ENCODE results near the gene ARMH1. TPM values are rescaled to one million over a fixed set of nuclear protein-coding genes. Genes with fewer than 3 reads are reported as not detected.

The ARMH1 gene
- total RNA-seq, 1 donor from 2014 or later: 2.8 TPM

GRCh38 chr1:44670751-44671640 lies 3.5 kb upstream of the ARMH1 start:
- no peak for DNase-seq

- no peak for DNase-seq
These were observed 2.1 kb upstream of the ARMH1 start for GRCh38 chr1:44672254-44672955.

- no peak for DNase-seq
These were observed 1.4 kb upstream of the ARMH1 start for GRCh38 chr1:44672961-44673674.

DNA sequence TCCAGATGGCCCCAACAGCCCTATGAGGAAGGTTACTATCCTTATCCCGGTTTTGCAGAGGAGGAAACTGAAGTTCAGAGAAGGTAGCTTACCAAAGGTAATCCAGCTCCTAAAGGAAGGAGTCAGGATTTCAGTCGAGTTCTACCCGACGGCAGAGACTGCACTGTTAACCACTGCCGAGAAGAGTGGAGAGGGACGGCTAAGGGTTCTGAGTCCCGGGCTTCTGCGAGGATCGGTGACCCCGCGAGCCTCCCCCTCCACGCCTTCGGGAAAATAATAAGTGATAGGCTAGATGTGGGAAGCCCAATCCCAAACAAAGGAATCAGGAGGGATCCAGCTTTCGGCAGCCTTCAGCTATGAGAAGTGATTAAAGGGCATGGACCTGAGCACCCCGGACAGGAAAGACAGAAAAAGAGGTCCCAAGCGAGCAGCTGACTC lies 820 bp upstream of the ARMH1 start:
- DNase-seq: no peak

DNA sequence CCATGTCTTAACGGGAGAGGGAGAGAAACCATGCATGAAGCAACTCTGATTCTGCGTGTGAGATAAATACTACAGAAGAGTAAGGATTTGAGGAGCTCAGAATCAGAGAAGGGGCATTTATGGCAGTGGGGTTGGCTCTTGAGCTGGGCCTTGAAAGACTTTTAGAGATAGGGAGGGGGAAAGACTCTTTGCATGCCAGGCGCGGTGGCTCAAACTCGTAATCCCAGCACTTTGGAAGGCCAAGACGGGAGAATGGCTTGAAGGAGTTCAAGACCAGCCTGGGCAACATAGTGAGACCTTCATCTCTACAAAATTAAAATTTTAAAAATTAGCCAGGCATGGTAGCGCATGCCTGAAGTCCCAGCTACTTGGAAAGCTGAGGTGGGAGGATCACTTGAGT lies 672 bp downstream of the ARMH1 start:
- no peak for DNase-seq

- no peak for DNase-seq
These were observed 2.1 kb downstream of the ARMH1 start for GRCh38 chr1:44676484-44677200.

DNA sequence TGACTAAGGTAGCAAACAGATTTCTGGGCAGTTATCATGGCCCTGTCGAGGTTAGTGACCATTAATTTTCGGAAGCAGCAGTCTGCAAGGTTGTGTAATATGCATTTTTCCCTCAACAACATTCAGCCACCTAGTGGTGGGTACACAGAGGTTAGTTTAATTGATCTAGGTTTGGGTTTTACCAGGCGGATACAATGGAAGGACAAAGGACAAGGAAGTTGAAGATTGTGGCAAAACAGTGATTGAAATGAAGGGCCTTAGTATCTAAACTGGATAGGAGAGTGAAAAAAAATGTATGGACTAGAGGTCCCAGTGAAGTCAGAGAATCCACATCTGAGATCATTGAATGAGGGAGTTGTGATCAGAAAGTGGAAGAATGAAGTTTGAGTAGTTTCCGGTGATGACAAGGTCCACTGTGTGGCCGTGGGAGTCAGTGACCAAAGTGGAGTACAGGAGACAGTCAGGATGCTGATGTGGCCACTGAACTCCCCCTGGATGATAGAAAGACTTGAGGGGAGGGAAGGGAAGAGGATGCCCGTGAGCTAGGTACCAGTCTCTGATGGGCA lies 2.8 kb downstream of the ARMH1 start:
- no peak for DNase-seq

DNA sequence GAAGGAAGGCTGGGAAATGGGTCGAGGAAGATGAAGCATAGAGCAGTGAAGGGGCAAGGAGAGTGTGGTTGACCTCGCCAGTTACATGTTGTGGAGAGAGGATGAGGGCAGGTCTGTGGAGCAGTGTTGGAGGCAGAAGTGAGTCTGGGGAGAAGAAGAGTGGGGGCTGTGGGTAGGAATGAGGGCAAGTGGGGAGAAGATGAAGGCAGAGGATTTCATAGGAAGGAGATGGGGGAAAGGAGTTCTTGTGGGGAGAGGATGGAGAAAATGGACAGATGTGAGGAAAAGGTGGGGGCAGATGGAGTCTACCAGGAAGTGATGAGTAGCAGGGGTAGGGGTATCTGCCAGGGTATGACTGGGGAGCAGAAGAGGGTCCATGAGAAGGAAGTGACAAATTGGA lies 3.6 kb downstream of the ARMH1 start:
- no peak for DNase-seq

DNA sequence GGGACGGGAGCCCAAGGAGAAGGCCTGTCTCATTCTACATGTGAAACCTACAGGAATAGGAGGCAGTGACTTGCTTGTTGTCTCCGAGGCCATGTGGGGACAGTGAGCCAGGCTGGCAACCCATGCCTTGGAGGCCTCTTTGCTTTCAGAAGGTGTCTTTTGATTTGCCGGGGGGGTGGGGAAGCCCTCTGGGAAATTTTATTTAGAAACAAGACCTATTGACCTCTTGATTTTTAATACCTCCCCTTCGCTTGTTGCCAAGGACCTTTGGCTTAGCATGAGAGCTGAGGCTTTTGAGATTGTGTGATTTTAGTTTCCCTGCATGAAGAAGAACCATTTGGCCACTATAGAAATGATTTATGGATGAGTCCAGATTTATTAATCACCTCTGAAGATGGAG lies 4.1 kb downstream of the ARMH1 start:
- DNase-seq: no peak

- no peak for DNase-seq
These were observed 5.0 kb downstream of the ARMH1 start for GRCh38 chr1:44679468-44679867.

GRCh38 chr1:44681905-44682882 lies 7.7 kb downstream of the ARMH1 start:
- no peak for DNase-seq

GRCh38 chr1:44682883-44683265 lies 8.4 kb downstream of the ARMH1 start:
- DNase-seq: no peak

DNA sequence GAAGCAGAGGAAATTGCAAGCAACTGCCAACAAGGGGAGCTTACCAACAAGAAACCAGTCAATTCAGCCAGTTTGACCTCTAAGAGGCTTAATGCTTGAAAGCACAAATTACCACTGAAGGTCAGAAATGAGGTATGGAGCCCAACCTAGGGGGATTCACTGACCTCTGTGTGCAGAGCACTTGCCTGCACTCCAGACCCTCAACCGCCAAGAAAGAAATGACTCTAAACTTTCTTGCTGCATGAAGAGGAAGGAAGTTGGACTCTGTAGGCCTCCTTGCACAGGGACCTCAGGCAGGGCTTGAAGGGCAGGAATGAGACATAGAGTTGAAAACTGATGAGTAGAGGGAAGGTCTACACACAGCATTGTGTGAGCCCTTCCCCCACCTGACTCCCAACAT lies 10.0 kb downstream of the ARMH1 start:
- no peak for DNase-seq

- DNase-seq: no peak
These were observed 10.7 kb downstream of the ARMH1 start for GRCh38 chr1:44685218-44685617.

- DNase-seq: no peak
These were observed 11.4 kb downstream of the ARMH1 start for GRCh38 chr1:44685881-44686280.

DNA sequence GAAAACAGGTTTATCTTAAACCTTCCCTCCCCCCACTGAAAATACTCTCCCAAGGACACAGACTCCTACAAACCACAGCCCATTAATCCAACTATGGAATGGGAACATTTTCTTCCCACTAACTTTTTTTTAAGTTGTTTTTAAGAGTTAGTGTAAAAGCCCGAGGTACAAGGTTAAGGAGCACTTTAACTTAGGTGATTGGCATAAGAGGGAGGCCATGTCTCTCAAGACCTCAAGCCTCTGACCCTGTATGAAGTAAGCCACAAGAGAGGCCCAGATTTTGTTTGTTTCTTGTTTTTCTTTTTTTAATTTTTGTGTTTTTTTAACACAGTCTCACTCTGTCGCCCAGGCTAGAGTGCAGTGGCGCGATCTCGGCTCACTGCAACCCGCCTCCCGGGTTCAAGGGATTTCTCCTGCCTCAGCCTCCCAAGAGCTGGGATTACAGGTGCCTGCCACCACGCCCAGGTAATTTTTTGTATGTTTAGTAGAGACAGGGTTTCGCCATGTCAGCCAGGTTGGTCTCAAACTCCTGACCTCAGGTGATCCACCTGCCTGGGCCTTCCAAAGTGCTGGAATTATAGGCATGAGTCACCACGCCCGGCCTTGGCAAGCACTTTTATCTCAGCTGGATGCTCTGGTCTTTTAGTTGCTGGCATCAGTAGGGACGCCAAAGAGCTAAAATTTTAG lies 14.4 kb downstream of the ARMH1 start:
- no peak for DNase-seq

- DNase-seq: no peak
These were observed 14.9 kb downstream of the ARMH1 start for GRCh38 chr1:44689447-44689765.

DNA sequence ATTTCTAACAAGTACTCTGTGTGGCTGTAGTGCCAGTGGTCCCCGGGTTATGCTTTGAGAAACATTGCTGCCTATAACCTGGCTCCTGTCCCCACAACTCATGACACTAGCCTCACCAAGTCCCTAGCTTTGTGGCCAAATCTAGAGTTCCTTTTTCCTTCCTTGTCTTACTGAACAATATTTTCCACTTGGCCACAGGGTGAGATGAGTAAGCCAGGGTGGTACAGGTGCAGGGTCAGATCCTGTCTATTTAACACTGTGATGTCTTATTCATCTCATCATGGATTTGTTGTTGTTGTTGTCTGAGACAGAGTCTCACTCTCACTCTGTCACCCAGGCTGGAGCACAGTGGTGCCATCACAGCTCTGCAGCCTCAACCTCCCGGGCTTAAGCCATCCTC lies 18.6 kb downstream of the ARMH1 start:
- no peak for DNase-seq

- no peak for DNase-seq
These were observed 19.4 kb downstream of the ARMH1 start for GRCh38 chr1:44693900-44694299.

DNA sequence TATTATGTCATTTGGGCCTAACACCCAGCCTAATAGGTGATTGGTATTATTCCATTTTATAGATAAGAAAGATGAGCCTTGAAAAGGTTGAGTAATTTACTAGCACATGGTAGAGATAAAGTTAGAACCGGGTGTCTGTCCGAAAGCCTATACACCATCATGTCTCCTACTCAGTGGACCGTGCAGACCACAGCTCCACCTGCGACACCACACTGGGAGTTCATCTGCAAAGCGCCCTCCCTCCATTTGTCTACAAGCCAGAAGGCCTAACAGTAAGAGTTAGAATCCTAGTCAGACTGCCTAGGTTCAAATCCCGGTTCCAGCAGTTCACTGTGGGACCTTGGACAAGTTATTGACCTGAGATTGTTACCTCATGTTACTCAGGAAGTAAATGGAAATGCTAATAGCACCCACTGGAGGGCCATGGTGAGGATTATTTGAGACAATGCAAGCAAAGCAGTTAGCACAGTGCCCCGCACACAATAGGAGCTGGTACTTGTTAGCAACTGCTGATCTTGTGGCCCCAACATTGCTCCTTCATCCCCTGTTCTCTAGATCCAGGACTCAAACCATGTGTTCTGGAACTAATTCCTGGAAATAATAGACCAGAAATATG lies 20.5 kb downstream of the ARMH1 start:
- no peak for DNase-seq

Measured in occipital lobe (tissue), 2 donors.